H1 (cell line): ENCODE results near the gene E2F1. TPM values are rescaled to one million over a fixed set of nuclear protein-coding genes. Genes with fewer than 3 reads are reported as not detected.

Experiments used
- CTCF ChIA-PET: fragments of 300-600 bp; sonication (Branson Sonifier 250); formaldehyde crosslinking; loops from one replicate; lab custom pipeline; 2021; ENCODE audit not compliant: partially characterized antibody; lab: Charles Lee
- POLR2A ChIA-PET: fragments of 300-600 bp; sonication (Branson Sonifier 250); formaldehyde crosslinking; loops from one replicate; lab custom pipeline; 2021; ENCODE audit warnings: inconsistent platforms; ENCODE audit not compliant: partially characterized antibody; lab: Charles Lee
- DNase-seq, 2 experiments: peaks; one replicate each; pipeline versions ENCODE4 v3.0.0 to v3.0.0-alpha.2; 2010 to 2022; ENCODE audit warnings: low spot score in 2 of 2, low read depth in 1 of 2, mixed read lengths in 1 of 2
- FAIRE-seq: peaks from 2 replicates; lab custom pipeline; 2011; peaks lifted over from hg19 to GRCh38; lab: Jason Lieb, UNC
- H2AFZ ChIP-seq: 2 replicates; pipeline ENCODE4 v1.8.1; 2012; ENCODE audit warnings: low read length, inconsistent platforms
- H2AK5ac ChIP-seq: 2 replicates; pipeline ENCODE4 v1.6.1; 2013; ENCODE audit warnings: low read depth, low read length
- H2BK120ac ChIP-seq: replicated peaks from 2 replicates; pipeline ENCODE3; 2013; ENCODE audit warnings: low read depth, low read length, inconsistent platforms
- H2BK12ac ChIP-seq: 2 replicates; pipeline ENCODE4 v1.6.1; 2013; ENCODE audit warnings: low read depth, low read length
- H2BK15ac ChIP-seq: 2 replicates; pipeline ENCODE4 v1.6.1; 2013; ENCODE audit warnings: low read length
- H2BK20ac ChIP-seq: 2 replicates; pipeline ENCODE4 v1.6.1; 2013; ENCODE audit warnings: low read length
- H2BK5ac ChIP-seq: 2 replicates; pipeline ENCODE4 v1.6.1; 2013; ENCODE audit warnings: low read depth, low read length
- H3K14ac ChIP-seq: 2 replicates; pipeline ENCODE4 v1.6.1; 2013; ENCODE audit warnings: inconsistent platforms; ENCODE audit not compliant: insufficient read length
- H3K18ac ChIP-seq: 2 replicates; pipeline ENCODE4 v1.6.1; 2013; ENCODE audit warnings: low read length; ENCODE audit errors: extremely low read depth
- H3K23ac ChIP-seq: 2 replicates; pipeline ENCODE4 v1.6.1; 2013; ENCODE audit warnings: inconsistent platforms; ENCODE audit not compliant: insufficient read length
- H3K23me2 ChIP-seq: 2 replicates; pipeline ENCODE4 v1.6.1; 2013; ENCODE audit warnings: low read depth, low read length
- H3K27ac ChIP-seq: 2 replicates; pipeline ENCODE4 v1.6.1; 2011; ENCODE audit warnings: low read depth, low read length, inconsistent platforms
- H3K27me3 ChIP-seq, 4 experiments: replicated peaks in 1 of 4; 1 replicate in 1 of 4; 2 replicates in 3 of 4; pipeline versions ENCODE4 v1.6.1 to v1.8.1; 2011 to 2013; ENCODE audit warnings: low read length in 3 of 4, mild to moderate bottlenecking in 3 of 4, inconsistent platforms in 2 of 4, mixed read lengths in 2 of 4, moderate library complexity in 1 of 4; ENCODE audit not compliant: control insufficient read depth in 3 of 4, insufficient read depth in 3 of 4; ENCODE audit errors: extremely low read depth in 1 of 4
- H3K36me3 ChIP-seq, 4 experiments: 2 replicates each; pipeline versions ENCODE4 v1.6.1 to v1.8.1; 2011 to 2013; ENCODE audit warnings: mild to moderate bottlenecking in 4 of 4, low read length in 3 of 4, moderate library complexity in 2 of 4, control low read depth in 1 of 4, inconsistent platforms in 1 of 4; ENCODE audit not compliant: insufficient read depth in 4 of 4, control insufficient read depth in 2 of 4
- H3K4ac ChIP-seq: replicated peaks from 2 replicates; pipeline ENCODE3; 2013; ENCODE audit warnings: low read length, low read depth, mixed read lengths, inconsistent platforms; ENCODE audit not compliant: insufficient read length
- H3K4me1 ChIP-seq, 4 experiments: replicated peaks in 1 of 4; 1 replicate in 1 of 4; 2 replicates in 3 of 4; pipeline versions ENCODE4 v1.6.1 to v1.8.1; 2011 to 2013; ENCODE audit warnings: low read length in 3 of 4, inconsistent platforms in 2 of 4, mixed read lengths in 1 of 4; ENCODE audit not compliant: insufficient read depth in 4 of 4, control insufficient read depth in 3 of 4
- H3K4me2 ChIP-seq, 2 experiments: 2 replicates each; pipeline versions ENCODE4 v1.6.1 to v1.8.1; 2011 to 2013; ENCODE audit warnings: low read depth in 2 of 2, low read length in 2 of 2, control low read depth in 1 of 2, inconsistent platforms in 1 of 2, mild to moderate bottlenecking in 1 of 2; ENCODE audit not compliant: insufficient read depth in 1 of 2
- H3K4me3 ChIP-seq, 4 experiments: fragments of 200-600, 300-600 bp in 1 of 4; sonication (generic), shearing (Covaris generic), sonication (Bioruptor Twin) in 1 of 4; 2 replicates each; pipeline versions ENCODE4 v1.5.1 to v1.8.1; 2011 to 2016; ENCODE audit warnings: low read length in 4 of 4, low read depth in 3 of 4, control low read depth in 2 of 4, inconsistent platforms in 2 of 4, mild to moderate bottlenecking in 2 of 4, mixed read lengths in 1 of 4, moderate library complexity in 1 of 4; ENCODE audit not compliant: insufficient read depth in 2 of 4; ENCODE audit errors: extremely low read depth in 1 of 4
- H3K56ac ChIP-seq: replicated peaks from 2 replicates; pipeline ENCODE3; 2013; ENCODE audit warnings: low read depth, mild to moderate bottlenecking, mixed read lengths, low read length, inconsistent platforms; ENCODE audit not compliant: insufficient read length
- H3K79me1 ChIP-seq: 2 replicates; pipeline ENCODE4 v1.6.1; 2013; ENCODE audit warnings: low read depth, low read length, control low read depth
- H3K79me2 ChIP-seq, 2 experiments: 2 replicates each; pipeline versions ENCODE4 v1.6.1 to v1.8.1; 2012 to 2013; ENCODE audit warnings: low read length in 2 of 2, mild to moderate bottlenecking in 2 of 2, inconsistent platforms in 1 of 2; ENCODE audit not compliant: insufficient read depth in 2 of 2, control insufficient read depth in 1 of 2
- H3K9ac ChIP-seq, 4 experiments: replicated peaks in 1 of 4; 1 replicate in 1 of 4; 2 replicates in 3 of 4; pipeline versions ENCODE4 v1.6.1 to v1.8.1; 2011 to 2013; ENCODE audit warnings: low read depth in 3 of 4, low read length in 3 of 4, control low read depth in 2 of 4, mild to moderate bottlenecking in 2 of 4, moderate library complexity in 2 of 4, inconsistent platforms in 1 of 4; ENCODE audit errors: extremely low read depth in 1 of 4
- H3K9me3 ChIP-seq, 2 experiments: 2 replicates each; pipeline versions ENCODE4 v1.6.1 to v1.8.1; 2012 to 2013; ENCODE audit warnings: mild to moderate bottlenecking in 2 of 2, moderate library complexity in 2 of 2, control low read depth in 1 of 2, inconsistent platforms in 1 of 2, low read depth in 1 of 2, low read length in 1 of 2, mixed read lengths in 1 of 2; ENCODE audit not compliant: insufficient read depth in 2 of 2
- H4K20me1 ChIP-seq, 2 experiments: replicated peaks in 1 of 2; 2 replicates each; pipeline versions ENCODE3 to v1.8.1; 2011 to 2013; ENCODE audit warnings: inconsistent platforms in 2 of 2, low read length in 2 of 2, mild to moderate bottlenecking in 1 of 2; ENCODE audit not compliant: insufficient read depth in 2 of 2, control insufficient read depth in 1 of 2
- H4K5ac ChIP-seq: 2 replicates; pipeline ENCODE4 v1.6.1; 2013; ENCODE audit warnings: low read length, low read depth, mixed read lengths, inconsistent platforms; ENCODE audit not compliant: insufficient read length
- H4K8ac ChIP-seq: 2 replicates; pipeline ENCODE4 v1.8.0; 2013; ENCODE audit warnings: mild to moderate bottlenecking, moderate library complexity, low read length, inconsistent platforms; ENCODE audit not compliant: insufficient read depth; ENCODE audit errors: extremely low read depth
- H4K91ac ChIP-seq: replicated peaks from 2 replicates; pipeline ENCODE3; 2013; ENCODE audit warnings: low read length, mixed read lengths, inconsistent platforms; ENCODE audit not compliant: insufficient read length
- CTCF ChIP-seq, 3 experiments: IDR thresholded peaks; 1 replicate in 2 of 3; 2 replicates in 1 of 3; pipeline versions ENCODE4 v1.5.1 to v1.6.1; 2011; ENCODE audit warnings: low read length in 3 of 3, mild to moderate bottlenecking in 3 of 3, inconsistent platforms in 2 of 3, low read depth in 1 of 3, moderate library complexity in 1 of 3; ENCODE audit not compliant: insufficient read depth in 1 of 3; ENCODE audit errors: control extremely low read depth in 1 of 3
- FOSL1 ChIP-seq: IDR thresholded peaks from 2 replicates; pipeline ENCODE4 v1.6.1; 2011; ENCODE audit warnings: mild to moderate bottlenecking, low read depth, low read length, moderate library complexity; ENCODE audit not compliant: insufficient read depth
- SIN3A ChIP-seq, 2 experiments: IDR thresholded peaks in 1 of 2; conservative IDR thresholded peaks in 1 of 2; 2 replicates each; pipeline ENCODE4 v1.6.1; 2011 to 2012; ENCODE audit warnings: low read length in 2 of 2, improper control_type of control experiment in 1 of 2, low read depth in 1 of 2, mild to moderate bottlenecking in 1 of 2
- USF2 ChIP-seq: IDR thresholded peaks from 2 replicates; pipeline ENCODE4 v1.6.1; 2011; ENCODE audit warnings: low read length, improper control_type of control experiment
- WGBS, 2 experiments: shearing (Covaris generic) in 1 of 2; methylation state at CpG; one replicate each; pipeline versions ENCODE4 v1.1.6 to v1.1.7; 2013 to 2015; ENCODE audit warnings: low lambda C conversion rate in 2 of 2, mixed read lengths in 2 of 2, inconsistent platforms in 1 of 2, low coverage in 1 of 2, missing lambda C conversion rate in 1 of 2; ENCODE audit not compliant: insufficient replicate concordance in 2 of 2, insufficient coverage in 1 of 2, insufficient read length in 1 of 2; ENCODE audit errors: extremely low coverage in 1 of 2, missing lambda C conversion rate in 1 of 2; 5-methylcytosine and 5-hydroxymethylcytosine counted together
- polyA plus RNA-seq, 7 experiments: library from polyadenylated mRNA; depleted of rRNA in 3 of 7; stranded (reverse) in 5 of 7; unstranded in 2 of 7; fragments of >200 nt in 5 of 7; fragments of 200-250 nt in 2 of 7; gene quantifications; 1 replicate in 5 of 7; 2 replicates in 1 of 7; 4 replicates in 1 of 7; pipeline versions ENCODE4 v1.2.1 to v1.2.3, GENCODE V29; 2011 to 2013; ENCODE audit warnings: missing spikeins in 2 of 7, mixed read lengths in 2 of 7
- total RNA-seq: library from RNA; stranded (reverse); fragmentation: NEBNext Ultra II Directional; extraction: Animal tissue kit (Norgen Biotek cat#: 25700); gene quantifications from 2 replicates; pipeline ENCODE4 v1.2.1, GENCODE V29; 2021

Gene E2F1
- total and polyA plus RNA-seq, 2 of the 8 experiments (the other 6 are each of a cell fraction or from before 2014, with no cell fraction given): 33.4 to 35.8 TPM

- no peak overlapping the region; the same call in 1 of the 2 replicates for H2AK5ac ChIP-seq
- peak overlapping the region; percentile 85 to 97 for H3K4me2 ChIP-seq
- H3K4me1 ChIP-seq: peaks cover 0 to 22% (median 11%) of the 10 kb centered on the region in 4 experiments; a peak in 4 of 7 replicates
- no peak overlapping the region for H3K56ac ChIP-seq
- no peak for FAIRE-seq
- no peak overlapping the region for H4K91ac ChIP-seq
- no peak for DNase-seq
- no peak overlapping the region for H2BK20ac ChIP-seq
- H3K18ac ChIP-seq: 0 out of 2 replicates have a peak overlapping the region, but pooled peaks have one; percentile 3
- no peak overlapping the region for H3K23ac ChIP-seq
- H2BK120ac ChIP-seq: no peak overlapping the region
- H3K4ac ChIP-seq: peak overlapping the region; percentile 29
- no peak overlapping the region for H4K5ac ChIP-seq
- H3K27me3 ChIP-seq: no peaks in the 10 kb centered on the region
- H3K14ac ChIP-seq: no peak overlapping the region
- ChIA-PET CTCF (interaction anchor here (1.2 to 1.5 kb wide), 4 partner anchors 15 to 75 kb away, joined by 3 to 5 read pairs (median 4); no protein-coding TSS in a partner anchor), POLR2A (interaction anchor here (0.5 to 17.9 kb wide), 9 partner anchors 4 to 52 kb away, joined by 3 to 245 read pairs (median 6); partner anchors contain the start of genes ACTL10, C20orf144, E2F1 and NECAB3)
- H2BK12ac ChIP-seq: no peak overlapping the region
- peaks cover 8 to 37% of the 10 kb centered on the region in 2 experiments for H4K20me1 ChIP-seq
- H3K27ac ChIP-seq: no peak overlapping the region
- peak overlapping the region; percentile 52 to 77 (median 66); a peak in 7 of 8 replicates for H3K4me3 ChIP-seq
- no peaks in the 10 kb centered on the region for H3K79me1 ChIP-seq
- no peak overlapping the region for H4K8ac ChIP-seq
- H3K9ac ChIP-seq: peak overlapping the region in 2 of 4 experiments; percentile 4 to 17; a peak in 2 of 7 replicates
- H3K36me3 ChIP-seq: peaks cover 19 to 34% (median 31%) of the 10 kb centered on the region in 4 experiments; a peak in 6 of 8 replicates
- 0 out of 4 replicates have a peak, but pooled peaks cover 0 to 2% of the 10 kb centered on the region in 2 experiments for H3K79me2 ChIP-seq
- 0 out of 2 replicates have a peak overlapping the region, but pooled peaks have one; percentile 12 for H2AFZ ChIP-seq
- H2BK15ac ChIP-seq: no peak overlapping the region
- peaks cover 13% of the 10 kb centered on the region for H3K23me2 ChIP-seq
- whole genome bisulfite sequencing, 2 experiments: 53% methylated on average over 16 of the region's 16 CpGs; no CpG with 5 or more reads in 1 of the 2 experiments
- no peak overlapping the region for H2BK5ac ChIP-seq
- H3K9me3 ChIP-seq: no peaks in the 10 kb centered on the region
- TF ChIP-seq CTCF (IDR thresholded peaks at IDR 0.05; ENCODE audit: control extremely low read depth in 1 of 3, insufficient read depth in 1 of 3, low read depth in 1 of 3, low read length in 3 of 3): no peak
- no peak for TF ChIP-seq SIN3A (conservative IDR thresholded peaks at IDR 0.05 in 1 of 2, IDR thresholded peaks at IDR 0.05 in 1 of 2; ENCODE audit: low read depth in 1 of 2, low read length in 2 of 2)
- TF ChIP-seq USF2: no peak
- no peak for TF ChIP-seq FOSL1
Measured at GRCh38 chr20:33675136-33675959, 10.8 kb downstream of the E2F1 start.
